ENCODE results near the gene GNG8. TPM values are rescaled to one million over a fixed set of nuclear protein-coding genes. Genes with fewer than 3 reads are reported as not detected.
A peak's percentile ranks its signal among the peaks of the same experiment; 100 is the strongest.

The GNG8 gene
- total and polyA plus RNA-seq, 9 of the 15 experiments (the other 6 are each of a cell fraction or from before 2014, with no cell fraction given) = 1.3 TPM; not detected in 8

DNA sequence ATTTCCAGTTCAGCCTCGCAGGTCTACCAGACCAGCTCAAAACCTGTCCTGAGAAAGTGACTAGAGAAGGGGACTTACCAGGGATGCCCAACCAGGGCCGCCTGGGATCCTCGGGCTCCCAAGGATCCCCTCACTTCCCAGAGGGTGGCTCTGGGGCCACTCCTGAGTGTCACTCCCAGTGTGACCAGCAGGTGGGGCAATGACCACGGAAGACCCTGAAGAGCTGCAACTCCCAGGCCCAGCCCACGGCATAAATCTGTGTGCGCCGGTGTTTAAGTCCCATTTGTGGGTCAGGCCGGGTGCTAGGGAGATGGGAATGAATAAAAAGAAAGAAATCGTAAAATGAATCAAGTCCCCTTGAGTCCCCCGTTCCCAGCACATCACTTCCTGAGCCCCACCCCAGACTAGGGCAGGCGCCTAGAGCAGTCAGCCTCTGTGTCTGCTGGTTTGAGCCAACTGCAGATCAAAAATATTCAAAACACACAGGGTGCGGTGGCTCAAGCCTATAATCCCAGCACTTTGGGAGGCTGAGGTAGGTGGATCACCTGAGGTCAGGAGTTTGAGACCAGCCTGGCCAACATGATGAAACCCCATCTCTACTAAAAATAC lies 21.8 kb downstream of the GNG8 start (continued):
- no peak for TF ChIP-seq ZNF589 (CRISPR knock-in tag; IDR thresholded peaks at IDR 0.05; ENCODE audit: low read depth)
- TF ChIP-seq POLR2B (IDR thresholded peaks at IDR 0.05; ENCODE audit: low read depth, partially characterized antibody) = no peak
- peak in 1 of 2 experiments; percentile 69; a peak in 1 of 4 replicates for TF ChIP-seq RCOR1 (IDR thresholded peaks at IDR 0.05; ENCODE audit: borderline replicate concordance in 1 of 2, low read depth in 2 of 2, low read length in 2 of 2)
- TF ChIP-seq, protein P1, sequence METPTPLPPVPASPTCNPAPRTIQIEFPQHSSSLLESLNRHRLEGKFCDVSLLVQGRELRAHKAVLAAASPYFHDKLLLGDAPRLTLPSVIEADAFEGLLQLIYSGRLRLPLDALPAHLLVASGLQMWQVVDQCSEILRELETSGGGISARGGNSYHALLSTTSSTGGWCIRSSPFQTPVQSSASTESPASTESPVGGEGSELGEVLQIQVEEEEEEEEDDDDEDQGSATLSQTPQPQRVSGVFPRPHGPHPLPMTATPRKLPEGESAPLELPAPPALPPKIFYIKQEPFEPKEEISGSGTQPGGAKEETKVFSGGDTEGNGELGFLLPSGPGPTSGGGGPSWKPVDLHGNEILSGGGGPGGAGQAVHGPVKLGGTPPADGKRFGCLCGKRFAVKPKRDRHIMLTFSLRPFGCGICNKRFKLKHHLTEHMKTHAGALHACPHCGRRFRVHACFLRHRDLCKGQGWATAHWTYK (CRISPR knock-in tag; IDR thresholded peaks at IDR 0.05) = no peak
- TF ChIP-seq MEF2A (IDR thresholded peaks at IDR 0.05; ENCODE audit: control insufficient read depth, low read depth, low read length) = no peak
- TF ChIP-seq ZNF316 (IDR thresholded peaks at IDR 0.05) = no peak
- TF ChIP-seq, protein P2, sequence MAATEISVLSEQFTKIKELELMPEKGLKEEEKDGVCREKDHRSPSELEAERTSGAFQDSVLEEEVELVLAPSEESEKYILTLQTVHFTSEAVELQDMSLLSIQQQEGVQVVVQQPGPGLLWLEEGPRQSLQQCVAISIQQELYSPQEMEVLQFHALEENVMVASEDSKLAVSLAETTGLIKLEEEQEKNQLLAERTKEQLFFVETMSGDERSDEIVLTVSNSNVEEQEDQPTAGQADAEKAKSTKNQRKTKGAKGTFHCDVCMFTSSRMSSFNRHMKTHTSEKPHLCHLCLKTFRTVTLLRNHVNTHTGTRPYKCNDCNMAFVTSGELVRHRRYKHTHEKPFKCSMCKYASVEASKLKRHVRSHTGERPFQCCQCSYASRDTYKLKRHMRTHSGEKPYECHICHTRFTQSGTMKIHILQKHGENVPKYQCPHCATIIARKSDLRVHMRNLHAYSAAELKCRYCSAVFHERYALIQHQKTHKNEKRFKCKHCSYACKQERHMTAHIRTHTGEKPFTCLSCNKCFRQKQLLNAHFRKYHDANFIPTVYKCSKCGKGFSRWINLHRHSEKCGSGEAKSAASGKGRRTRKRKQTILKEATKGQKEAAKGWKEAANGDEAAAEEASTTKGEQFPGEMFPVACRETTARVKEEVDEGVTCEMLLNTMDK (IDR thresholded peaks at IDR 0.05; ENCODE audit: borderline replicate concordance, insufficient read depth, low read depth, low read length, poor library complexity, severe bottlenecking) = no peak
- TF ChIP-seq CXXC5 (CRISPR knock-in tag; IDR thresholded peaks at IDR 0.05) = no peak
- no peak for TF ChIP-seq SNIP1 (IDR thresholded peaks at IDR 0.05; ENCODE audit: low read depth)
- no peak for TF ChIP-seq MIER1 (IDR thresholded peaks at IDR 0.05; ENCODE audit: low read depth)
- TF ChIP-seq KLF1 (tag; IDR thresholded peaks at IDR 0.05) = no peak
- no peak for TF ChIP-seq ZNF354B (CRISPR knock-in tag; IDR thresholded peaks at IDR 0.05)
- no peak for TF ChIP-seq ZNF140 (CRISPR knock-in tag; IDR thresholded peaks at IDR 0.05)
- TF ChIP-seq, protein P3, sequence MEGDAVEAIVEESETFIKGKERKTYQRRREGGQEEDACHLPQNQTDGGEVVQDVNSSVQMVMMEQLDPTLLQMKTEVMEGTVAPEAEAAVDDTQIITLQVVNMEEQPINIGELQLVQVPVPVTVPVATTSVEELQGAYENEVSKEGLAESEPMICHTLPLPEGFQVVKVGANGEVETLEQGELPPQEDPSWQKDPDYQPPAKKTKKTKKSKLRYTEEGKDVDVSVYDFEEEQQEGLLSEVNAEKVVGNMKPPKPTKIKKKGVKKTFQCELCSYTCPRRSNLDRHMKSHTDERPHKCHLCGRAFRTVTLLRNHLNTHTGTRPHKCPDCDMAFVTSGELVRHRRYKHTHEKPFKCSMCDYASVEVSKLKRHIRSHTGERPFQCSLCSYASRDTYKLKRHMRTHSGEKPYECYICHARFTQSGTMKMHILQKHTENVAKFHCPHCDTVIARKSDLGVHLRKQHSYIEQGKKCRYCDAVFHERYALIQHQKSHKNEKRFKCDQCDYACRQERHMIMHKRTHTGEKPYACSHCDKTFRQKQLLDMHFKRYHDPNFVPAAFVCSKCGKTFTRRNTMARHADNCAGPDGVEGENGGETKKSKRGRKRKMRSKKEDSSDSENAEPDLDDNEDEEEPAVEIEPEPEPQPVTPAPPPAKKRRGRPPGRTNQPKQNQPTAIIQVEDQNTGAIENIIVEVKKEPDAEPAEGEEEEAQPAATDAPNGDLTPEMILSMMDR (IDR thresholded peaks at IDR 0.05 in 2 of 3, conservative IDR thresholded peaks at IDR 0.05 in 1 of 3; ENCODE audit: insufficient read depth in 2 of 3, low read depth in 1 of 3, low read length in 3 of 3) = peak; percentile 92 to 94 (median 94)
- TF ChIP-seq ZNF263 (CRISPR knock-in tag; IDR thresholded peaks at IDR 0.05; ENCODE audit: borderline replicate concordance) = peak; percentile 62; the same call in 1 of the 2 replicates
- TF ChIP-seq BDP1 (IDR thresholded peaks at IDR 0.05; ENCODE audit: insufficient read depth, insufficient read length) = no peak
- TF ChIP-seq HDAC2 (IDR thresholded peaks at IDR 0.05) = no peak
- TF ChIP-seq NRF1 (conservative IDR thresholded peaks at IDR 0.05 in 1 of 2, IDR thresholded peaks at IDR 0.05 in 1 of 2) = 0 out of 4 replicates have a peak, but pooled peaks of 1 of the 2 experiments have one; percentile 14

All from K562 (cell line).